Small intestine (tissue), 7 donors: ENCODE results near the gene HDAC10. TPM values are rescaled to one million over a fixed set of nuclear protein-coding genes. Genes with fewer than 3 reads are reported as not detected.

Experiments
- DNase-seq, 2 donors: peaks; one replicate each; pipeline versions ENCODE4 v3.0.0 to v3.0.0-alpha.2; 2013
- FAIRE-seq: peaks from 2 replicates; lab custom pipeline; 2012; peaks lifted over from hg19 to GRCh38; lab: Jason Lieb, UNC
- H3K27ac ChIP-seq, 3 donors: one replicate each; pipeline ENCODE4 v1.5.1; 2013; ENCODE audit warnings: low read length in 2 of 3, mild to moderate bottlenecking in 2 of 3, control low read depth in 1 of 3, inconsistent platforms in 1 of 3, low read depth in 1 of 3, moderate library complexity in 1 of 3
- H3K27me3 ChIP-seq, 3 donors: one replicate each; pipeline ENCODE4 v1.6.1; 2013; ENCODE audit warnings: low read length in 3 of 3, inconsistent platforms in 1 of 3; ENCODE audit not compliant: control insufficient read depth in 3 of 3, insufficient read depth in 3 of 3
- H3K36me3 ChIP-seq, 3 donors: one replicate each; pipeline ENCODE4 v1.6.1; 2013; ENCODE audit warnings: low read length in 3 of 3, inconsistent platforms in 1 of 3, low read depth in 1 of 3, mild to moderate bottlenecking in 1 of 3, moderate library complexity in 1 of 3; ENCODE audit not compliant: control insufficient read depth in 3 of 3, insufficient read depth in 2 of 3
- H3K4me1 ChIP-seq, 3 donors: one replicate each; pipeline ENCODE4 v1.6.1; 2013; ENCODE audit warnings: low read length in 2 of 3, inconsistent platforms in 1 of 3, low read depth in 1 of 3, mild to moderate bottlenecking in 1 of 3, moderate library complexity in 1 of 3; ENCODE audit not compliant: control insufficient read depth in 3 of 3, insufficient read depth in 2 of 3
- H3K4me3 ChIP-seq, 3 donors: one replicate each; pipeline ENCODE4 v1.5.1; 2013; ENCODE audit warnings: low read length in 3 of 3, control low read depth in 1 of 3, inconsistent platforms in 1 of 3, low read depth in 1 of 3, mild to moderate bottlenecking in 1 of 3, moderate library complexity in 1 of 3
- H3K9me3 ChIP-seq, 2 donors: one replicate each; pipeline ENCODE4 v1.6.1; 2013; ENCODE audit warnings: low read depth in 1 of 2, low read length in 1 of 2; ENCODE audit not compliant: control insufficient read depth in 2 of 2, insufficient read depth in 1 of 2
- WGBS, 3 donors: extraction: QIAGEN DNeasy Blood & Tissue Kit; methylation state at CpG; one replicate each; pipeline ENCODE4 v1.1.7; 2013; 5-methylcytosine and 5-hydroxymethylcytosine counted together
- polyA plus RNA-seq, 4 donors: library from polyadenylated mRNA; stranded (reverse) in 3 of 4; unstranded in 1 of 4; fragments of 200-250 nt in 3 of 4; fragments of 120-200 nt in 1 of 4; gene quantifications; one replicate each; pipeline versions ENCODE4 v1.2.1 to v1.2.3, GENCODE V29; 2013
- donor health status: healthy with polysubstance abuse.
- donor health status: control.
- donor health status: control.
- donor health status: Bipolar disorder and iron deficiency.
- donor health status: healthy.

Gene HDAC10
- polyA plus RNA-seq, 4 donors, result 15.9 to 53.1 (median 27.5) TPM

GRCh38 chr22:50253941-50254340 is 2.9 kb upstream of the HDAC10 start:
- H3K4me1 ChIP-seq, result peaks cover 5 to 17% (median 7%) of the 10 kb centered on the region in 3 donors
- no peaks in the 10 kb centered on the region for H3K27me3 ChIP-seq
- DNase-seq (no peak), FAIRE-seq (no peak)
- no peak overlapping the region for H3K4me3 ChIP-seq
- no peak overlapping the region for H3K27ac ChIP-seq
- WGBS, 3 donors, result 38 to 75% (median 57%) methylated on average over 8 of the region's 8 CpGs
- peaks cover 0 to 15% (median 0%) of the 10 kb centered on the region in 3 donors for H3K36me3 ChIP-seq
- no peaks in the 10 kb centered on the region for H3K9me3 ChIP-seq

- no peak overlapping the region for H3K27ac ChIP-seq
- peaks cover 5 to 17% (median 7%) of the 10 kb centered on the region in 3 donors for H3K4me1 ChIP-seq
- no peaks in the 10 kb centered on the region for H3K27me3 ChIP-seq
- 70 to 80% (median 72%) methylated on average over 22 of the region's 22 CpGs for WGBS, 3 donors
- FAIRE-seq (no peak), DNase-seq (no peak)
- H3K9me3 ChIP-seq, result no peaks in the 10 kb centered on the region
- H3K36me3 ChIP-seq, result peaks cover 0 to 22% (median 0%) of the 10 kb centered on the region in 3 donors
- H3K4me3 ChIP-seq, result no peak overlapping the region
Observed at GRCh38 chr22:50253046-50253915, 2.2 kb upstream of the HDAC10 start.

- DNase-seq (peak; percentile 72 to 78), FAIRE-seq (no peak)
- Histone ChIP-seq H3K4me3 (no peak overlapping the region), H3K27ac (no peak overlapping the region), H3K27me3 (no peaks in the 10 kb centered on the region), H3K9me3 (no peaks in the 10 kb centered on the region), H3K4me1 (peaks cover 5 to 19% (median 9%) of the 10 kb centered on the region in 3 donors), H3K36me3 (peaks cover 0 to 31% (median 0%) of the 10 kb centered on the region in 3 donors)
- 41 to 49% (median 44%) methylated on average over 25 of the region's 25 CpGs for WGBS, 3 donors
Observed at GRCh38 chr22:50252082-50253045, 1.3 kb upstream of the HDAC10 start.

- H3K4me3 ChIP-seq, result peak overlapping the region in 2 of 3 donors; percentile 60 to 83
- H3K36me3 ChIP-seq, result peaks cover 0 to 39% (median 0%) of the 10 kb centered on the region in 3 donors
- FAIRE-seq (no peak), DNase-seq (no peak)
- H3K4me1 ChIP-seq, result peaks cover 5 to 19% (median 9%) of the 10 kb centered on the region in 3 donors
- H3K27me3 ChIP-seq, result no peaks in the 10 kb centered on the region
- no peaks in the 10 kb centered on the region for H3K9me3 ChIP-seq
- WGBS, 3 donors, result 6 to 12% (median 10%) methylated on average over 29 to 36 of the region's 36 CpGs
- H3K27ac ChIP-seq, result peak overlapping the region in 2 of 3 donors; percentile 11 to 29
Observed at GRCh38 chr22:50251477-50252081, 514 bp upstream of the HDAC10 start.

GRCh38 chr22:50250249-50250554 is 863 bp downstream of the HDAC10 start:
- Histone ChIP-seq H3K4me3 (peak overlapping the region in 2 of 3 donors; percentile 81 to 83), H3K27me3 (no peaks in the 10 kb centered on the region), H3K4me1 (peaks cover 10 to 29% (median 12%) of the 10 kb centered on the region in 3 donors), H3K36me3 (peaks cover 0 to 46% (median 0%) of the 10 kb centered on the region in 3 donors), H3K9me3 (no peaks in the 10 kb centered on the region), H3K27ac (no peak overlapping the region)
- 22 to 64% (median 51%) methylated on average over 11 of the region's 11 CpGs for WGBS, 3 donors
- DNase-seq (no peak), FAIRE-seq (no peak)

GRCh38 chr22:50249341-50250248 is 1.5 kb downstream of the HDAC10 start:
- H3K27ac ChIP-seq, result no peak overlapping the region
- H3K36me3 ChIP-seq, result peaks cover 0 to 46% (median 0%) of the 10 kb centered on the region in 3 donors
- DNase-seq, result no peak
- H3K4me1 ChIP-seq, result peaks cover 10 to 29% (median 12%) of the 10 kb centered on the region in 3 donors
- WGBS, 3 donors, result 81 to 88% (median 85%) methylated on average over 31 to 32 of the region's 32 CpGs
- peak overlapping the region in 2 of 3 donors; percentile 81 to 83 for H3K4me3 ChIP-seq
- no peaks in the 10 kb centered on the region for H3K27me3 ChIP-seq
- no peak for FAIRE-seq
- H3K9me3 ChIP-seq, result no peaks in the 10 kb centered on the region

GRCh38 chr22:50248196-50249081 is 2.6 kb downstream of the HDAC10 start:
- H3K36me3 ChIP-seq, result peaks cover 0 to 46% (median 0%) of the 10 kb centered on the region in 3 donors
- DNase-seq (no peak), FAIRE-seq (no peak)
- H3K9me3 ChIP-seq, result no peaks in the 10 kb centered on the region
- H3K4me3 ChIP-seq, result no peak overlapping the region
- H3K27ac ChIP-seq, result no peak overlapping the region
- peaks cover 12 to 29% (median 12%) of the 10 kb centered on the region in 3 donors for H3K4me1 ChIP-seq
- 76 to 86% (median 80%) methylated on average over 26 to 29 of the region's 29 CpGs for WGBS, 3 donors
- H3K27me3 ChIP-seq, result no peaks in the 10 kb centered on the region
